ENCODE measurements around the gene BRD1. TPM values are rescaled to one million over a fixed set of nuclear protein-coding genes. Genes with fewer than 3 reads are reported as not detected.
A peak's percentile ranks its signal among the peaks of the same experiment; 100 is the strongest.

The BRD1 gene
- total RNA-seq, 1 donor, result 23.5 TPM

DNA sequence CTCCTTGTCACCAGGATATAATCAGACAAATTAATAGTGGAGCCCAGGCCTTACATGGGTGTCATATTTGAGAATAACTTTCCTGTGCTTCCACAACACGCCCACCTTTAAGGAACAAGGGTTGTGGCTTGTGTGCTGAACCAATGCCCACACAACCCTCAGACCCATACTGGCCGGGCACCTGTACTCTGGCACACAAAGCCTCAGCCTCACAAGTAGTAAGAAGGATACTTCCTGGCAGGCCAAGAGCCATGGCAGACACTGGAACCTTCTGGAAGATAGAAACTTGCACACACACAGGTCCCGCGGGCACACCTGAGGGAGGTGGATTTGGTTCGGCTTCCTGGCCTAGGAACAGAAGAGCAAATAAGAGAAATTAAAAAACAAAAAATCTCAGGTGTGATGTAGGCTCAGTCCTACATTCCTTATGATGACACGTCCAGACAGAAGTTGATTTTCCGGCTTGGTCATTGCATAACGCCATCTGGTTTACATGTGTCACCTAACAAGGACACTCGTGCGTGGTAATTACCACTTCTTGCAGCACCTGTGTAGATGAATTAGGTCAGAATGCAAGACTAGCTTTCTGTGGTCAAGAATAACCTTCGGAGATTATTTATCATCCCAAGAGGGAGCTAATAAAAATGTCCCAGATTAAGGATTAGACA is 5.8 kb upstream of the BRD1 start:
- Histone ChIP-seq H3K4me1 (ENCODE audit: insufficient read depth, low read length) (no peaks in the 10 kb centered on the region), H3K79me2 (ENCODE audit: insufficient read depth, low read length) (no peaks in the 10 kb centered on the region), H3K27me3 (ENCODE audit: insufficient read depth, low read length) (peaks cover 4% of the 10 kb centered on the region), H3K4me2 (ENCODE audit: insufficient read depth, low read length) (no peak overlapping the region), H3K4me3 (ENCODE audit: insufficient read depth, low read length) (no peak overlapping the region), H4K20me1 (ENCODE audit: insufficient read depth, low read length) (no peaks in the 10 kb centered on the region), H3K9me3 (ENCODE audit: low read depth, low read length) (no peaks in the 10 kb centered on the region), H3K36me3 (ENCODE audit: insufficient read depth, low read length) (no peaks in the 10 kb centered on the region), H3K27ac (ENCODE audit: low read depth, low read length) (no peak overlapping the region), H2AFZ (ENCODE audit: low read length) (no peak overlapping the region)
- DNase-seq (ENCODE audit: insufficient read length, low spot score, missing footprints), result no peak
- TF ChIP-seq CTCF (IDR thresholded peaks at IDR 0.05; ENCODE audit: extremely low read depth, low read depth, low read length), result no peak

- no peak overlapping the region for H3K4me3 ChIP-seq (ENCODE audit: insufficient read depth, low read length)
- no peak overlapping the region for H3K4me2 ChIP-seq (ENCODE audit: insufficient read depth, low read length)
- H4K20me1 ChIP-seq (ENCODE audit: insufficient read depth, low read length), result peaks cover 26% of the 10 kb centered on the region
- no peaks in the 10 kb centered on the region for H3K36me3 ChIP-seq (ENCODE audit: insufficient read depth, low read length)
- no peak overlapping the region for H3K27ac ChIP-seq (ENCODE audit: low read depth, low read length)
- no peaks in the 10 kb centered on the region for H3K9me3 ChIP-seq (ENCODE audit: low read depth, low read length)
- peaks cover 4% of the 10 kb centered on the region for H3K27me3 ChIP-seq (ENCODE audit: insufficient read depth, low read length)
- H3K4me1 ChIP-seq (ENCODE audit: insufficient read depth, low read length), result peaks cover 17% of the 10 kb centered on the region
- peaks cover 28% of the 10 kb centered on the region for H3K79me2 ChIP-seq (ENCODE audit: insufficient read depth, low read length)
- no peak for TF ChIP-seq CTCF (IDR thresholded peaks at IDR 0.05; ENCODE audit: extremely low read depth, low read depth, low read length)
- peak; percentile 42 for DNase-seq (ENCODE audit: insufficient read length, low spot score, missing footprints)
- H2AFZ ChIP-seq (ENCODE audit: low read length), result no peak overlapping the region
Measured at GRCh38 chr22:49829044-49829853, 1.6 kb upstream of the BRD1 start.

GRCh38 chr22:49828599-49828965 is 909 bp upstream of the BRD1 start:
- peak; percentile 73 for DNase-seq (ENCODE audit: insufficient read length, low spot score, missing footprints)
- TF ChIP-seq CTCF (IDR thresholded peaks at IDR 0.05; ENCODE audit: extremely low read depth, low read depth, low read length), result no peak
- Histone ChIP-seq H3K9me3 (ENCODE audit: low read depth, low read length) (no peaks in the 10 kb centered on the region), H3K36me3 (ENCODE audit: insufficient read depth, low read length) (peaks cover 6% of the 10 kb centered on the region), H2AFZ (ENCODE audit: low read length) (no peak overlapping the region), H3K4me2 (ENCODE audit: insufficient read depth, low read length) (no peak overlapping the region), H3K27me3 (ENCODE audit: insufficient read depth, low read length) (peaks cover 4% of the 10 kb centered on the region), H3K4me1 (ENCODE audit: insufficient read depth, low read length) (peaks cover 17% of the 10 kb centered on the region), H3K4me3 (ENCODE audit: insufficient read depth, low read length) (no peak overlapping the region), H3K79me2 (ENCODE audit: insufficient read depth, low read length) (peaks cover 34% of the 10 kb centered on the region), H4K20me1 (ENCODE audit: insufficient read depth, low read length) (peaks cover 33% of the 10 kb centered on the region), H3K27ac (ENCODE audit: low read depth, low read length) (no peak overlapping the region)

- no peaks in the 10 kb centered on the region for H3K27me3 ChIP-seq (ENCODE audit: insufficient read depth, low read length)
- peaks cover 18% of the 10 kb centered on the region for H3K36me3 ChIP-seq (ENCODE audit: insufficient read depth, low read length)
- H3K27ac ChIP-seq (ENCODE audit: low read depth, low read length), result peak overlapping the region; percentile 92
- H4K20me1 ChIP-seq (ENCODE audit: insufficient read depth, low read length), result peaks cover 44% of the 10 kb centered on the region
- H3K4me2 ChIP-seq (ENCODE audit: insufficient read depth, low read length), result no peak overlapping the region
- H3K4me3 ChIP-seq (ENCODE audit: insufficient read depth, low read length), result peak overlapping the region; percentile 87
- no peaks in the 10 kb centered on the region for H3K9me3 ChIP-seq (ENCODE audit: low read depth, low read length)
- peaks cover 47% of the 10 kb centered on the region for H3K79me2 ChIP-seq (ENCODE audit: insufficient read depth, low read length)
- no peak overlapping the region for H2AFZ ChIP-seq (ENCODE audit: low read length)
- peak; percentile 96 for DNase-seq (ENCODE audit: insufficient read length, low spot score, missing footprints)
- TF ChIP-seq CTCF (IDR thresholded peaks at IDR 0.05; ENCODE audit: extremely low read depth, low read depth, low read length), result no peak
- H3K4me1 ChIP-seq (ENCODE audit: insufficient read depth, low read length), result peaks cover 17% of the 10 kb centered on the region
Measured at GRCh38 chr22:49827271-49827852, 311 bp downstream of the BRD1 start.

All from osteoblast (primary cell).